Neural cell (in vitro differentiated cells): ENCODE results near the gene DGKQ. TPM values are rescaled to one million over a fixed set of nuclear protein-coding genes. Genes with fewer than 3 reads are reported as not detected.

Experiments
- H2AFZ ChIP-seq: fragments of 200-600, 300-800 bp; sonication (generic), shearing (Covaris generic); 2 replicates; pipeline ENCODE4 v1.6.0; 2014; ENCODE audit warnings: low read depth, mild to moderate bottlenecking, antibody characterized with exemption, low read length, moderate library complexity
- H3F3A ChIP-seq: fragments of 200-600 bp; shearing (Covaris generic); 2 replicates; pipeline ENCODE4 v1.6.1; 2016; ENCODE audit warnings: mild to moderate bottlenecking, moderate library complexity, mixed read lengths, antibody characterized with exemption, low read length; ENCODE audit not compliant: insufficient read depth, poor library complexity, severe bottlenecking
- H3K27ac ChIP-seq: fragments of 200-600, 300-800 bp; sonication (generic), shearing (Covaris generic); 2 replicates; pipeline ENCODE4 v1.5.1; 2014; ENCODE audit warnings: mild to moderate bottlenecking, low read length, moderate library complexity
- H3K27me3 ChIP-seq: fragments of 300-800, 200-600 bp; sonication (generic), shearing (Covaris generic); 2 replicates; pipeline ENCODE4 v1.6.0; 2014; ENCODE audit warnings: mild to moderate bottlenecking, low read depth, low read length, moderate library complexity; ENCODE audit not compliant: insufficient read depth
- H3K36me3 ChIP-seq: fragments of 300-800, 200-600 bp; sonication (generic), shearing (Covaris generic); 2 replicates; pipeline ENCODE4 v1.5.1; 2014; ENCODE audit warnings: mild to moderate bottlenecking, antibody characterized with exemption, low read length, moderate library complexity; ENCODE audit not compliant: insufficient read depth
- H3K4me2 ChIP-seq: fragments of 300-800, 200-600 bp; sonication (generic), shearing (Covaris generic); 2 replicates; pipeline ENCODE4 v1.6.0; 2014; ENCODE audit warnings: mild to moderate bottlenecking, low read length
- H3K4me3 ChIP-seq: fragments of 300-800, 200-600 bp; sonication (generic), shearing (Covaris generic); 2 replicates; pipeline ENCODE4 v1.5.1; 2014; ENCODE audit warnings: mild to moderate bottlenecking, low read length, moderate library complexity
- H3K79me2 ChIP-seq: fragments of 200-600 bp; shearing (Covaris generic); replicated peaks from 2 replicates; pipeline ENCODE4 v1.6.0; 2014; ENCODE audit warnings: mild to moderate bottlenecking, low read length, moderate library complexity; ENCODE audit not compliant: insufficient read depth
- H3K9ac ChIP-seq: fragments of 300-800, 200-600 bp; sonication (generic), shearing (Covaris generic); 2 replicates; pipeline ENCODE4 v1.6.1; 2016; ENCODE audit warnings: mild to moderate bottlenecking, low read length, mixed read lengths
- H3K9me2 ChIP-seq: fragments of 200-600 bp; shearing (Covaris generic); 2 replicates; pipeline ENCODE4 v1.6.1; 2016; ENCODE audit warnings: mild to moderate bottlenecking, low read length, mixed read lengths; ENCODE audit not compliant: insufficient read depth
- H3K9me3 ChIP-seq: fragments of 200-600, 300-800 bp; sonication (generic), shearing (Covaris generic); 2 replicates; pipeline ENCODE4 v1.6.1; 2016; ENCODE audit warnings: mild to moderate bottlenecking, mixed run types, low read length, moderate library complexity, mixed read lengths
- H4K20me1 ChIP-seq: fragments of 200-600 bp; shearing (Covaris generic); 2 replicates; pipeline ENCODE4 v1.6.1; 2016; ENCODE audit warnings: mild to moderate bottlenecking, mixed run types; ENCODE audit not compliant: insufficient read depth
- CTCF ChIP-seq: fragments of 450-650 bp; IDR thresholded peaks from 2 replicates; pipeline ENCODE4 v1.5.1; 2014; ENCODE audit warnings: antibody characterized with exemption, mild to moderate bottlenecking, moderate library complexity; ENCODE audit not compliant: poor library complexity, severe bottlenecking
- EP300 ChIP-seq: fragments of 450-650 bp; conservative IDR thresholded peaks from 2 replicates; pipeline ENCODE4 v1.6.1; 2014; ENCODE audit warnings: antibody characterized with exemption, mild to moderate bottlenecking, moderate library complexity; ENCODE audit not compliant: poor library complexity, severe bottlenecking
- EZH2 ChIP-seq: fragments of 200-600, 300-800 bp; shearing (Covaris generic), sonication (generic); IDR thresholded peaks from 2 replicates; pipeline ENCODE4 v1.6.1; 2014; ENCODE audit warnings: antibody characterized with exemption, low read length, borderline replicate concordance, mild to moderate bottlenecking; ENCODE audit not compliant: insufficient read depth, poor library complexity, severe bottlenecking
- MXI1 ChIP-seq: fragments of 450-650 bp; conservative IDR thresholded peaks from 2 replicates; pipeline ENCODE4 v1.6.1; 2014; ENCODE audit warnings: antibody characterized with exemption, mild to moderate bottlenecking; ENCODE audit not compliant: poor library complexity, severe bottlenecking
- POLR2AphosphoS5 ChIP-seq: IDR thresholded peaks from 2 replicates; pipeline ENCODE4 v1.6.1; 2012
- RAD21 ChIP-seq: fragments of 450-650 bp; conservative IDR thresholded peaks from 2 replicates; pipeline ENCODE4 v1.6.1; 2014; ENCODE audit warnings: antibody characterized with exemption, mild to moderate bottlenecking, moderate library complexity
- SMC3 ChIP-seq: fragments of 450-650 bp; conservative IDR thresholded peaks from 2 replicates; pipeline ENCODE4 v1.6.1; 2014; ENCODE audit warnings: antibody characterized with exemption, mild to moderate bottlenecking, moderate library complexity; ENCODE audit not compliant: poor library complexity
- TAF1 ChIP-seq: IDR thresholded peaks from 2 replicates; pipeline ENCODE4 v1.6.1; 2012; ENCODE audit warnings: low read depth
- polyA plus RNA-seq: library from polyadenylated mRNA; depleted of rRNA; stranded (reverse); fragments of >200 nt; gene quantifications from 2 replicates; pipeline ENCODE4 v1.2.3, GENCODE V29; 2014
- TF ChIP-seq, protein P1 (sequence below): IDR thresholded peaks from 2 replicates; pipeline ENCODE4 v1.6.1; 2012; ENCODE audit warnings: borderline replicate concordance

The DGKQ gene
- polyA plus RNA-seq, 1 donor from 2014 or later = 32.4 TPM

DNA sequence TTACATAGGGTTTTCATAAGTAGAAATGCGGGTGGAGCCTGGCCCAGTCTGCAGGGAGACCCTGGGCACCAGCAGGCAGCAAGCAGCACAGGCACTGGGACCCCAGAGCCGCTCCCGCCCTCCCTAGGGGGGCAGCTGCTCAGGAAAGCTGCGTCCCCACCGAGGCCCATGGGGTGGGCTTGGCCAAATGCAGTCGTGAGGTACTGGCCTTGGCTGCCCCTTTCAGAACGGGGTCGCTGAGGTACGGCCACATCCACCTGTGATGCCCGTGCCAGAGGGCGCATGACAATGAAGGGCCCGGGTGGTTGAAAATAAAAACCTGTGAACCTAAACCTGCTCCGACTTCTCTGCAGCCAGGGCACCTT is 24.5 kb downstream of the DGKQ start:
- TF ChIP-seq POLR2AphosphoS5 = no peak
- TF ChIP-seq EZH2 = no peak
- TF ChIP-seq, protein P1, sequence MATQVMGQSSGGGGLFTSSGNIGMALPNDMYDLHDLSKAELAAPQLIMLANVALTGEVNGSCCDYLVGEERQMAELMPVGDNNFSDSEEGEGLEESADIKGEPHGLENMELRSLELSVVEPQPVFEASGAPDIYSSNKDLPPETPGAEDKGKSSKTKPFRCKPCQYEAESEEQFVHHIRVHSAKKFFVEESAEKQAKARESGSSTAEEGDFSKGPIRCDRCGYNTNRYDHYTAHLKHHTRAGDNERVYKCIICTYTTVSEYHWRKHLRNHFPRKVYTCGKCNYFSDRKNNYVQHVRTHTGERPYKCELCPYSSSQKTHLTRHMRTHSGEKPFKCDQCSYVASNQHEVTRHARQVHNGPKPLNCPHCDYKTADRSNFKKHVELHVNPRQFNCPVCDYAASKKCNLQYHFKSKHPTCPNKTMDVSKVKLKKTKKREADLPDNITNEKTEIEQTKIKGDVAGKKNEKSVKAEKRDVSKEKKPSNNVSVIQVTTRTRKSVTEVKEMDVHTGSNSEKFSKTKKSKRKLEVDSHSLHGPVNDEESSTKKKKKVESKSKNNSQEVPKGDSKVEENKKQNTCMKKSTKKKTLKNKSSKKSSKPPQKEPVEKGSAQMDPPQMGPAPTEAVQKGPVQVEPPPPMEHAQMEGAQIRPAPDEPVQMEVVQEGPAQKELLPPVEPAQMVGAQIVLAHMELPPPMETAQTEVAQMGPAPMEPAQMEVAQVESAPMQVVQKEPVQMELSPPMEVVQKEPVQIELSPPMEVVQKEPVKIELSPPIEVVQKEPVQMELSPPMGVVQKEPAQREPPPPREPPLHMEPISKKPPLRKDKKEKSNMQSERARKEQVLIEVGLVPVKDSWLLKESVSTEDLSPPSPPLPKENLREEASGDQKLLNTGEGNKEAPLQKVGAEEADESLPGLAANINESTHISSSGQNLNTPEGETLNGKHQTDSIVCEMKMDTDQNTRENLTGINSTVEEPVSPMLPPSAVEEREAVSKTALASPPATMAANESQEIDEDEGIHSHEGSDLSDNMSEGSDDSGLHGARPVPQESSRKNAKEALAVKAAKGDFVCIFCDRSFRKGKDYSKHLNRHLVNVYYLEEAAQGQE = no peak
- no peak for TF ChIP-seq TAF1
- TF ChIP-seq MXI1 = no peak
- TF ChIP-seq SMC3 = no peak
- no peak for TF ChIP-seq RAD21
- no peak for TF ChIP-seq CTCF
- TF ChIP-seq EP300 = no peak
- Histone ChIP-seq H3K4me2 (no peak overlapping the region), H3K36me3 (no peaks in the 10 kb centered on the region), H4K20me1 (no peaks in the 10 kb centered on the region), H3K27me3 (no peaks in the 10 kb centered on the region), H3K4me3 (no peak overlapping the region), H2AFZ (no peak overlapping the region), H3K27ac (no peak overlapping the region), H3F3A (no peaks in the 10 kb centered on the region), H3K79me2 (no peaks in the 10 kb centered on the region), H3K9ac (no peak overlapping the region), H3K9me3 (no peaks in the 10 kb centered on the region), H3K9me2 (no peaks in the 10 kb centered on the region)

- no peak overlapping the region for H3K4me3 ChIP-seq
- no peaks in the 10 kb centered on the region for H4K20me1 ChIP-seq
- no peak overlapping the region for H3K4me2 ChIP-seq
- no peaks in the 10 kb centered on the region for H3K79me2 ChIP-seq
- no peaks in the 10 kb centered on the region for H3K36me3 ChIP-seq
- no peak overlapping the region for H2AFZ ChIP-seq
- no peaks in the 10 kb centered on the region for H3K9me2 ChIP-seq
- no peaks in the 10 kb centered on the region for H3K27me3 ChIP-seq
- TF ChIP-seq SMC3 (no peak), POLR2AphosphoS5 (no peak), MXI1 (no peak), CTCF (no peak), TAF1 (no peak)
- no peak overlapping the region for H3K27ac ChIP-seq
- no peaks in the 10 kb centered on the region for H3F3A ChIP-seq
- no peaks in the 10 kb centered on the region for H3K9me3 ChIP-seq
- H3K9ac ChIP-seq = no peak overlapping the region
These were observed 25.1 kb downstream of the DGKQ start for GRCh38 chr4:948101-948935.
